A549 (cell line): Measurements from ENCODE around the gene TPSAB1. TPM values are rescaled to one million over a fixed set of nuclear protein-coding genes. Genes with fewer than 3 reads are reported as not detected.

Experiments
- ATAC-seq, 2 experiments: fragments of 200-7000 bp in 1 of 2; fragments of >200 bp in 1 of 2; cut with Nextera tagmentation in 1 of 2; cut with Tn5 transposase in 1 of 2; 3 replicates each; pipeline versions ENCODE4 v1.8.0 to v1.9.1; 2018 to 2020; ENCODE audit warnings: mild to moderate bottlenecking in 1 of 2, moderate library complexity in 1 of 2
- CTCF ChIA-PET: fragments of 300-600 bp; sonication (Branson Sonifier 250); formaldehyde crosslinking; extraction: SDS; loops from one replicate; lab custom pipeline; 2021; ENCODE audit warnings: antibody characterized with exemption, inconsistent platforms; lab: Yijun Ruan, JAX
- POLR2A ChIA-PET: fragments of 350-600 bp; formaldehyde crosslinking; extraction: SDS; loops from one replicate; lab custom pipeline; 2021; ENCODE audit warnings: antibody characterized with exemption, inconsistent platforms; lab: Yijun Ruan, JAX
- DNase-seq, 2 experiments: peaks; one replicate each; pipeline versions ENCODE4 v3.0.0 to v3.0.0-alpha.2; 2011 to 2016; ENCODE audit warnings: low read depth in 1 of 2, low spot score in 1 of 2
- FAIRE-seq: peaks from 2 replicates; lab custom pipeline; 2011; peaks lifted over from hg19 to GRCh38; lab: Jason Lieb, UNC
- H3K27ac ChIP-seq, 2 experiments: fragments of >200 bp; sonication (Bioruptor Twin); formaldehyde crosslinking; 3 replicates each; pipeline ENCODE4 v1.5.1; 2016 to 2017
- H3K4me1 ChIP-seq: fragments of >200 bp; sonication (Bioruptor Twin); formaldehyde crosslinking; 3 replicates; pipeline ENCODE4 v1.6.1; 2016
- H3K4me2 ChIP-seq: fragments of >200 bp; sonication (Bioruptor Twin); formaldehyde crosslinking; 3 replicates; pipeline ENCODE4 v1.6.1; 2016
- H3K4me3 ChIP-seq: fragments of >200 bp; sonication (Bioruptor Twin); formaldehyde crosslinking; 3 replicates; pipeline ENCODE4 v1.5.1; 2016
- H3K9me3 ChIP-seq: fragments of >200 bp; sonication (Bioruptor Twin); formaldehyde crosslinking; 3 replicates; pipeline ENCODE4 v1.6.1; 2016
- CBX2 ChIP-seq: fragments of 200-600 bp; sonication (generic); IDR thresholded peaks from 2 replicates; pipeline ENCODE4 v1.6.1; 2016; ENCODE audit warnings: low read depth, mild to moderate bottlenecking, borderline replicate concordance
- EHMT2 ChIP-seq: fragments of 200-600 bp; sonication (generic); IDR thresholded peaks from 2 replicates; pipeline ENCODE4 v1.6.1; 2016; ENCODE audit warnings: antibody characterized with exemption, low read depth, mild to moderate bottlenecking, moderate library complexity
- ESRRA ChIP-seq: fragments of 150-350 bp; IDR thresholded peaks from 2 replicates; pipeline ENCODE4 v1.6.1; 2014; ENCODE audit warnings: mild to moderate bottlenecking, low read length, borderline replicate concordance
- FOSB ChIP-seq: fragments of 250-450 bp; sonication (Bioruptor Pico); IDR thresholded peaks from 2 replicates; pipeline ENCODE4 v1.5.0; 2020; ENCODE audit warnings: mild to moderate bottlenecking, moderate library complexity
- GATA3 ChIP-seq: IDR thresholded peaks from 2 replicates; pipeline ENCODE4 v1.6.1; 2012; ENCODE audit warnings: borderline replicate concordance
- HDAC2 ChIP-seq: fragments of 200-600 bp; sonication (generic); IDR thresholded peaks from 2 replicates; pipeline ENCODE4 v1.6.1; 2016
- HEYL ChIP-seq: fragments of 250-450 bp; sonication (Bioruptor Pico); IDR thresholded peaks from 2 replicates; pipeline ENCODE4 v1.8.0; 2021; ENCODE audit warnings: mild to moderate bottlenecking, moderate library complexity
- JUN ChIP-seq, 2 experiments: fragments of >200 bp; sonication (Bioruptor Twin); formaldehyde crosslinking; IDR thresholded peaks; 2 replicates in 1 of 2; 3 replicates in 1 of 2; pipeline ENCODE4 v1.6.1; 2016 to 2017
- JUNB ChIP-seq: fragments of >200 bp; sonication (Bioruptor Twin); formaldehyde crosslinking; IDR thresholded peaks from 2 replicates; pipeline ENCODE4 v1.6.1; 2016
- MAFK ChIP-seq: fragments of 450-650 bp; IDR thresholded peaks from 2 replicates; pipeline ENCODE4 v1.6.1; 2014; ENCODE audit not compliant: partially characterized antibody
- POLR2A ChIP-seq: IDR thresholded peaks from 2 replicates; pipeline ENCODE4 v1.6.1; 2012; ENCODE audit warnings: mild to moderate bottlenecking, low read length
- RAD21 ChIP-seq, 2 experiments: fragments of >200 bp in 1 of 2; sonication (Bioruptor Twin) in 1 of 2; formaldehyde crosslinking in 1 of 2; IDR thresholded peaks in 1 of 2; conservative IDR thresholded peaks in 1 of 2; 2 replicates in 1 of 2; 3 replicates in 1 of 2; pipeline ENCODE4 v1.6.1; 2012 to 2018; ENCODE audit warnings: inconsistent platforms in 1 of 2
- RFX5 ChIP-seq: fragments of 450-650 bp; IDR thresholded peaks from 2 replicates; pipeline ENCODE4 v1.7.1; 2014; ENCODE audit warnings: antibody characterized with exemption, mild to moderate bottlenecking, moderate library complexity
- SMC3 ChIP-seq: fragments of >200 bp; sonication (Bioruptor Twin); formaldehyde crosslinking; IDR thresholded peaks from 3 replicates; pipeline ENCODE4 v1.6.1; 2018; ENCODE audit warnings: inconsistent platforms
- TFCP2L1 ChIP-seq: fragments of 250-450 bp; sonication (Bioruptor Pico); IDR thresholded peaks from 2 replicates; pipeline ENCODE4 v1.5.0; 2021; ENCODE audit warnings: mild to moderate bottlenecking
- ZFP36 ChIP-seq: fragments of 450-650 bp; IDR thresholded peaks from 2 replicates; pipeline ENCODE4 v1.6.1; 2014; ENCODE audit warnings: borderline replicate concordance; ENCODE audit not compliant: partially characterized antibody
- WGBS: methylation state at CpG from one replicate; pipeline ENCODE4 v1.1.6; 2017; ENCODE audit errors: missing lambda C conversion rate; 5-methylcytosine and 5-hydroxymethylcytosine counted together
- polyA plus RNA-seq, 4 experiments: library from polyadenylated mRNA; depleted of rRNA in 3 of 4; stranded (reverse); fragments of >200 nt; fragmentation: RNase III in 1 of 4; extraction: RNeasy Plus Mini Kit Qiagen cat#74134 plus additional on column Dnase treatment in 1 of 4; gene quantifications; 2 replicates in 3 of 4; 3 replicates in 1 of 4; pipeline ENCODE4 v1.2.3, GENCODE V29; 2011 to 2017
- TF ChIP-seq, protein P1 (sequence below): fragments of >200 bp; sonication (Bioruptor Twin); formaldehyde crosslinking; IDR thresholded peaks from 3 replicates; pipeline ENCODE4 v1.6.1; 2016
- TF ChIP-seq, protein P2 (sequence below): fragments of >200 bp; sonication (Bioruptor Twin); formaldehyde crosslinking; IDR thresholded peaks from 2 replicates; pipeline ENCODE4 v1.6.1; 2016
- TF ChIP-seq, protein P3 (sequence below): fragments of >200 bp; sonication (Bioruptor Twin); formaldehyde crosslinking; IDR thresholded peaks from 3 replicates; pipeline ENCODE4 v1.5.1; 2016

The TPSAB1 gene
- polyA plus RNA-seq, 2 of the 4 experiments (the other 2 are of a cell fraction) = not detected

DNA sequence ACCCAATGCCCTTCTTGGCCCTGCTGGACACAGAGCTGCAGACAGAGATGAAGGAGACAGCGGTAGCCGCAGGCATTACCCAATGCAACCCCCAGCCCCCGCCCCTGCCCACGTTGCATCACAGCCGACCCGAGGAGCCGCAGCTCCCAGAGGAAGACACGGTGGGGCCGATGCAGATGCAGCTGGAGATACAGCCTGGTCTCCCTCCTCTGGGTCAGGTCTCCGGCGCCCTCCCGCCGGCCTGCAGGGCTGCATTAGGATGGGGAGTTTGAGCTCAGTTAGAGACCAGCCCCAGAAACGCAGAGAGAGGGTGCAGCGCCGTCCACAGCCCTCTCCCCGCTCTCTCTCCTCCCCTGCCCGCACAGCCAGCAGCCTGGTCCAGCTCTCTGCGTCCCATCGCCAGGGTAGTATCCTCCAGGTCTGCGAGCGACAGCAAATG lies 49.6 kb downstream of the TPSAB1 start:
- WGBS = 84% methylated on average over 11 of the region's 22 CpGs
- DNase-seq = no peak
- POLR2A ChIA-PET = no interaction called here
- peak; percentile 11 to 16; a peak in 2 of 6 replicates for ATAC-seq
- peaks cover 8% of the 10 kb centered on the region; the same call in 1 of the 3 replicates for H3K4me1 ChIP-seq
- H3K9me3 ChIP-seq = no peaks in the 10 kb centered on the region
- CTCF ChIA-PET = interaction anchor here (1.0 to 3.2 kb wide), 5 partner anchors 11 to 57 kb away, joined by 3 to 20 read pairs (median 3); no protein-coding TSS in a partner anchor
- no peak overlapping the region for H3K4me3 ChIP-seq
- TF ChIP-seq POLR2A (no peak), EHMT2 (no peak), RFX5 (no peak), MAFK (no peak), JUNB (no peak), SMC3 (no peak), ZFP36 (no peak)
- TF ChIP-seq, protein P1, sequence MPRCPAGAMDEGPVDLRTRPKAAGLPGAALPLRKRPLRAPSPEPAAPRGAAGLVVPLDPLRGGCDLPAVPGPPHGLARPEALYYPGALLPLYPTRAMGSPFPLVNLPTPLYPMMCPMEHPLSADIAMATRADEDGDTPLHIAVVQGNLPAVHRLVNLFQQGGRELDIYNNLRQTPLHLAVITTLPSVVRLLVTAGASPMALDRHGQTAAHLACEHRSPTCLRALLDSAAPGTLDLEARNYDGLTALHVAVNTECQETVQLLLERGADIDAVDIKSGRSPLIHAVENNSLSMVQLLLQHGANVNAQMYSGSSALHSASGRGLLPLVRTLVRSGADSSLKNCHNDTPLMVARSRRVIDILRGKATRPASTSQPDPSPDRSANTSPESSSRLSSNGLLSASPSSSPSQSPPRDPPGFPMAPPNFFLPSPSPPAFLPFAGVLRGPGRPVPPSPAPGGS = no peak
- no peak overlapping the region for H3K27ac ChIP-seq
- no peak for FAIRE-seq
- no peak overlapping the region for H3K4me2 ChIP-seq

DNA sequence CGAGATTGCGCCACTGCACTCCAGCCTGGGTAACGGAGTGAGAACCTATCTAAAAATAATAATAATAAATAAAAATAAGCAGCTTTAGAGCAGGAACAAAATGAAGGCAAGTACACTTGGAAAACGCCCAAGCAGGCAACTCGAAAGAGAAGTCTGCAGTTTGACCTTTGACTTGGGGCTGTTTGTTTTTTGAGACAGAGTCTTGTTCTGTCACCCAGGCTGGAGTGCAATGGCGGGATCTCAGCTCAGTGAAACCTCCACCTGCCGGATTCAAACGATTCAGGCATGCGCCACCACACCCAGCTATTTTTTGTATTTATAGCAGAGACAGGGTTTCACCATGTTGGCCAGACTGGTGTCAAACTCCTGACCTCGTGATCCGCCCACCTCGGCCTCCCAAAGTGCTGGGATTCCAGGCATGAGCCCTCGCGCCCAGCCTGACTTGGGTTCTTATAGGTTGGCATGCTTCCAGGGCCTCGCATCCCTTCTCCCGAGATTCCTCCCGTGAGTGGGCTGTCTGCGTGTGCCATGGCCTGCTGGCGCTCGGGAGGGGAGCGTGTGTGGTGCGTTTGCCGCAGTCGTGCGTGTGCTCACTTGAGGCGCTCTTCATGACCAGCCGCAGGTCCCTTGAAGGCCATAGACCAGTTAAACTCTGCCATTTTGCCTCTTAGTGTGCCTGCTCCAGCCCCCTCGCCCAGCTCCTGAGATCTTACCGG lies 50.5 kb downstream of the TPSAB1 start:
- POLR2A ChIA-PET = no interaction called here
- no peak for ATAC-seq
- FAIRE-seq = no peak
- no peak overlapping the region for H3K4me2 ChIP-seq
- DNase-seq = no peak
- H3K9me3 ChIP-seq = no peaks in the 10 kb centered on the region
- H3K4me3 ChIP-seq = no peak overlapping the region
- CTCF ChIA-PET = interaction anchor here (1.0 to 3.2 kb wide), 5 partner anchors 10 to 56 kb away, joined by 3 to 20 read pairs (median 3); no protein-coding TSS in a partner anchor
- H3K4me1 ChIP-seq = peaks cover 8% of the 10 kb centered on the region; the same call in 1 of the 3 replicates
- WGBS = 78% methylated on average over 29 of the region's 29 CpGs
- no peak overlapping the region for H3K27ac ChIP-seq
- TF ChIP-seq GATA3 (no peak), JUNB (no peak), HDAC2 (no peak), CBX2 (no peak), ESRRA (no peak), TFCP2L1 (CRISPR knock-in tag) (no peak), HEYL (CRISPR knock-in tag) (no peak), ZFP36 (no peak), FOSB (CRISPR knock-in tag) (no peak), RAD21 (conservative IDR thresholded peaks at IDR 0.05 in 1 of 2, IDR thresholded peaks at IDR 0.05 in 1 of 2) (no peak), JUN (IDR thresholded peaks at IDR 0.05) (no peak), SMC3 (no peak), EHMT2 (no peak)
- TF ChIP-seq, protein P1 = no peak
- TF ChIP-seq, protein P2, sequence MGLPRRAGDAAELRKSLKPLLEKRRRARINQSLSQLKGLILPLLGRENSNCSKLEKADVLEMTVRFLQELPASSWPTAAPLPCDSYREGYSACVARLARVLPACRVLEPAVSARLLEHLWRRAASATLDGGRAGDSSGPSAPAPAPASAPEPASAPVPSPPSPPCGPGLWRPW = no peak
- TF ChIP-seq, protein P3, sequence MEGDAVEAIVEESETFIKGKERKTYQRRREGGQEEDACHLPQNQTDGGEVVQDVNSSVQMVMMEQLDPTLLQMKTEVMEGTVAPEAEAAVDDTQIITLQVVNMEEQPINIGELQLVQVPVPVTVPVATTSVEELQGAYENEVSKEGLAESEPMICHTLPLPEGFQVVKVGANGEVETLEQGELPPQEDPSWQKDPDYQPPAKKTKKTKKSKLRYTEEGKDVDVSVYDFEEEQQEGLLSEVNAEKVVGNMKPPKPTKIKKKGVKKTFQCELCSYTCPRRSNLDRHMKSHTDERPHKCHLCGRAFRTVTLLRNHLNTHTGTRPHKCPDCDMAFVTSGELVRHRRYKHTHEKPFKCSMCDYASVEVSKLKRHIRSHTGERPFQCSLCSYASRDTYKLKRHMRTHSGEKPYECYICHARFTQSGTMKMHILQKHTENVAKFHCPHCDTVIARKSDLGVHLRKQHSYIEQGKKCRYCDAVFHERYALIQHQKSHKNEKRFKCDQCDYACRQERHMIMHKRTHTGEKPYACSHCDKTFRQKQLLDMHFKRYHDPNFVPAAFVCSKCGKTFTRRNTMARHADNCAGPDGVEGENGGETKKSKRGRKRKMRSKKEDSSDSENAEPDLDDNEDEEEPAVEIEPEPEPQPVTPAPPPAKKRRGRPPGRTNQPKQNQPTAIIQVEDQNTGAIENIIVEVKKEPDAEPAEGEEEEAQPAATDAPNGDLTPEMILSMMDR = no peak
- TF ChIP-seq, all 56 proteins: peak for 0
